ENCODE results near the gene PPP2R2D.
A peak's percentile ranks its signal among the peaks of the same experiment; 100 is the strongest.
"Not testable (repeated sequence)": the region's sequence is repeated elsewhere in the genome, so short reads cannot be mapped to it uniquely, and the experiment has no call there.

The PPP2R2D gene

GRCh38 chr10:131982796-131983195 lies 82.0 kb downstream of the PPP2R2D start:
- Mint-ChIP-seq H3K9me3 (no peaks in the 10 kb centered on the region), H3K4me3 (peak overlapping the region; percentile 74), H3K36me3 (peaks cover 52% of the 10 kb centered on the region), H3K27ac (peak overlapping the region; percentile 72), H3K4me1 (peaks cover 25% of the 10 kb centered on the region)
- DNase-seq (ENCODE audit: low spot score in 2 of 2) (no peak), ATAC-seq (no peak)

DNA sequence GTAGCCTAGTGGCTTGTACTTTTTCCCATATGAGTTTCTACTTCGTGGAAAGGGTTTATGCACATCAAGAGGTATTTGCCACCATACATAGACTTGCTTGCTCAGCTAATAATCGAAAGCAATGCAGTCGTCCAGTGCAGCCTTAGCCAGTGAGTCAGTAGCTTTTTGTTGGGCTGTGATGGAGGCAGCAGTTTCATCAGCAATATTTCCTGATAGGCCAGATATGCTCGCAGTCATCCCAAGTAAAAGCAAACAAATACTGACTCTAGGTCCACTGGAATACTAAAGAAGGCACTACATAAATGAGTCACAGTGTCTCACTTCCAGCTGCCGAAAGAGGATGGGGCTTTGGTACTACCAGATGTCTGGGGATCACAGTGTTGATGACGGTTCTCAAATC lies 83.0 kb downstream of the PPP2R2D start:
- ATAC-seq (no peak), DNase-seq (ENCODE audit: low spot score in 2 of 2) (no peak)
- Mint-ChIP-seq H3K27ac (no peak overlapping the region), H3K36me3 (peaks cover 42% of the 10 kb centered on the region), H3K9me3 (no peaks in the 10 kb centered on the region), H3K4me1 (peaks cover 15% of the 10 kb centered on the region), H3K4me3 (peak overlapping the region; percentile 74)

DNA sequence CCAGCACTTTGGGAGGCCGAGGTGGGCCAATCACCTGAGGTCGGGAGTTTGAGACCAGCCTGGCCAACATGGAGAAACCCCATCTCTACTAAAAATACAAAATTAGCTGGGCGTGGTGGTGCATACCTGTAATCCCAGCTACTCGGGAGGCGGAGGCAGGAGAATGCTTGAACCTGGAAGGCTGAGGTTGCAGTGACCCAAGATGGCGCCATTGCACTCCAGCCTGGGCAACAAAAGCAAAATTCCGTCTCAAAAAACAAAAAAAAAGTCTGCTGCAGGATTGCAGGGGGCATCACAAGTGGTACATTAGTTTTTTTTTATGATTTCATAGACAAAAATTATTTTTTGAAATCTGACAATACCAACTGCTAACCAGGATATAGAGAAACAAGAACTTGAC lies 86.0 kb downstream of the PPP2R2D start:
- DNase-seq (ENCODE audit: low spot score in 2 of 2); H3K4me1 Mint-ChIP-seq; H3K9me3 Mint-ChIP-seq; H3K4me3 Mint-ChIP-seq; H3K27ac Mint-ChIP-seq; ATAC-seq: not testable (repeated sequence)
- H3K36me3 Mint-ChIP-seq: peaks cover 11% of the 10 kb centered on the region

- not testable (repeated sequence) for ATAC-seq; H3K36me3 Mint-ChIP-seq; H3K9me3 Mint-ChIP-seq; H3K4me1 Mint-ChIP-seq; H3K4me3 Mint-ChIP-seq; H3K27ac Mint-ChIP-seq; DNase-seq (ENCODE audit: low spot score in 2 of 2)
These were observed 86.5 kb downstream of the PPP2R2D start for GRCh38 chr10:131987301-131987700.

GRCh38 chr10:131987786-131988185 lies 87.0 kb downstream of the PPP2R2D start:
- not testable (repeated sequence) for H3K4me3 Mint-ChIP-seq; H3K36me3 Mint-ChIP-seq; H3K4me1 Mint-ChIP-seq; H3K27ac Mint-ChIP-seq; H3K9me3 Mint-ChIP-seq; DNase-seq (ENCODE audit: low spot score in 2 of 2); ATAC-seq

GRCh38 chr10:131991726-131992125 lies 90.9 kb downstream of the PPP2R2D start:
- H3K9me3 Mint-ChIP-seq: no peaks in the 10 kb centered on the region
- no peak for ATAC-seq
- H3K4me1 Mint-ChIP-seq: no peaks in the 10 kb centered on the region

GRCh38 chr10:131993275-131993674 lies 92.5 kb downstream of the PPP2R2D start:
- Mint-ChIP-seq H3K4me3 (no peak overlapping the region), H3K4me1 (no peaks in the 10 kb centered on the region), H3K9me3 (no peaks in the 10 kb centered on the region), H3K36me3 (no peaks in the 10 kb centered on the region), H3K27ac (no peak overlapping the region)
- DNase-seq (ENCODE audit: low spot score in 2 of 2) (no peak), ATAC-seq (no peak)

More at GRCh38 chr10:131991726-131992125, 90.9 kb downstream of the PPP2R2D start:
- no peak for DNase-seq (ENCODE audit: low spot score in 2 of 2)
- Mint-ChIP-seq H3K36me3 (no peaks in the 10 kb centered on the region), H3K27ac (no peak overlapping the region), H3K4me3 (no peak overlapping the region)

DNA sequence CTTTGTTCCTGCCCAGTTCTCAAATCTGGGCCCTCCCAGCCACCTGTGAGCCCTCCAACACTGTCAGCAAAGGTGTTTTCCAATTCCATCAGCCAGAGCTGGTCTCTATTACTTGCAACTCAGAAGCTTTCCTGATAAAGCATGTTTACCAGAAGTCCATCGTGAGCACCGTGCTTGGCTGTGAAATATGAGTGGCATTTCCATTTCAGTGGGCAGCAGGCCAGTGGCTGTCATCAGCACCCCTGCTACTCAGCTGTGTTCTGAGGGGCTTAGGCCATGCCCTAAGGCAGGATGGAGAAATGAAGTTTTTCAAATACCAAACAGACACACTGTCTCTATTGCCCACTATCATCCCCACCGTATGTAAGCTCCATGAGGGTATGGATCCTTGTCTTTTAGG lies 93.6 kb downstream of the PPP2R2D start:
- no peak for ATAC-seq
- no peaks in the 10 kb centered on the region for H3K36me3 Mint-ChIP-seq
- H3K4me1 Mint-ChIP-seq: no peaks in the 10 kb centered on the region
- DNase-seq (ENCODE audit: low spot score in 2 of 2): no peak
- no peak overlapping the region for H3K4me3 Mint-ChIP-seq
- H3K27ac Mint-ChIP-seq: no peak overlapping the region
- no peaks in the 10 kb centered on the region for H3K9me3 Mint-ChIP-seq

- ATAC-seq (no peak), DNase-seq (ENCODE audit: low spot score in 2 of 2) (no peak)
- H3K9me3 Mint-ChIP-seq: no peaks in the 10 kb centered on the region
- H3K4me1 Mint-ChIP-seq: no peaks in the 10 kb centered on the region
- no peak overlapping the region for H3K4me3 Mint-ChIP-seq
- H3K36me3 Mint-ChIP-seq: no peaks in the 10 kb centered on the region
- peak overlapping the region; percentile 24 for H3K27ac Mint-ChIP-seq
These were observed 95.9 kb downstream of the PPP2R2D start for GRCh38 chr10:131996466-131997365.

GRCh38 chr10:131997366-131998049 lies 96.7 kb downstream of the PPP2R2D start:
- Mint-ChIP-seq H3K36me3 (no peaks in the 10 kb centered on the region), H3K9me3 (no peaks in the 10 kb centered on the region), H3K4me3 (no peak overlapping the region), H3K27ac (peak overlapping the region; percentile 35), H3K4me1 (peaks cover 6% of the 10 kb centered on the region)
- DNase-seq (ENCODE audit: low spot score in 2 of 2) (no peak), ATAC-seq (no peak)

DNA sequence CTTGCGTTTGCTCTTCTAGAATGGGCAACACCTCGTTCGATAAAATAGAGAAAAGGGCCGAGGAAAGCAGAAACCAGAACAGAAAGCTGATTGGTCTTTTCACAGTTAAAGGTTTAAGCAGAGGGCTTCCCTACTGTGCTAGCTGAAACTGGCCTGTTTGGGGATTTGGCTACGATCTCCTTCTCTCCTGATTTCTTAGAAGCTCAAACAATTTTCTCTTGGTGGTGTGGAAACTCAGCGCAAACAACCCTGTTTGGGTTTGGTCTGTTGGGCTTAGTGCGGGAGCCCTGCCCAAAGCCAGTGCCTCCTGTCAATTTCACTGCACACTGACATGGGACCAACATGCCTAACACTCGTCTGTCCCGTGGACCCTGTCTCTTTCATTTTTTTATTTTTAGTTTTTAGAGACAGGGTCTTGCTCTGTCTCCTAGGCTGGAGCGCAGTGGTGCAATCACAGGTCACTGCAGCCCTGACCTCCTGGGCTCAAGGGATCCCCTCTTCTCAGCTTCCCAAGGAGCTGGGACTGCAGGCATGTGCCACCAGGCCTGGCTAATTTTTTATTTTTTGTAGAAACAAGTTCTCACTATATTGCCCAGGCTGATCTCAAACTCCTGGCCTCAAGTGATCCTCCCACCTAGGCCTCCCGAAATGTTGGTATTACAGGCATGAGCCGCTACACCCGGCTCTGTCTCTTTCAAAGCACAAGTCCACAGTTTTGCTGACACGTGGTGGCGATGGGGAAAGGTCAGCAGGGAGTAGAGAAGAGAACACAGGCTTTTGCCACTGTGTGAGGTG lies 97.4 kb downstream of the PPP2R2D start:
- DNase-seq (ENCODE audit: low spot score in 2 of 2): no peak
- ATAC-seq: no peak
- Mint-ChIP-seq H3K4me1 (peaks cover 6% of the 10 kb centered on the region), H3K4me3 (no peak overlapping the region), H3K9me3 (no peaks in the 10 kb centered on the region), H3K36me3 (no peaks in the 10 kb centered on the region), H3K27ac (peak overlapping the region; percentile 35)

- peaks cover 6% of the 10 kb centered on the region for H3K4me1 Mint-ChIP-seq
- ATAC-seq: no peak
- H3K27ac Mint-ChIP-seq: no peak overlapping the region
- H3K36me3 Mint-ChIP-seq: no peaks in the 10 kb centered on the region
- no peak overlapping the region for H3K4me3 Mint-ChIP-seq
- H3K9me3 Mint-ChIP-seq: no peaks in the 10 kb centered on the region
- no peak for DNase-seq (ENCODE audit: low spot score in 2 of 2)
These were observed 98.3 kb downstream of the PPP2R2D start for GRCh38 chr10:131998845-131999681.

GRCh38 chr10:132001238-132001972 lies 100.6 kb downstream of the PPP2R2D start:
- DNase-seq (ENCODE audit: low spot score in 2 of 2) (no peak), ATAC-seq (peak; percentile 68)
- Mint-ChIP-seq H3K4me3 (no peak overlapping the region), H3K4me1 (peaks cover 6% of the 10 kb centered on the region), H3K27ac (no peak overlapping the region), H3K9me3 (no peaks in the 10 kb centered on the region), H3K36me3 (no peaks in the 10 kb centered on the region)

GRCh38 chr10:132002004-132002403 lies 101.2 kb downstream of the PPP2R2D start:
- Mint-ChIP-seq H3K4me3 (no peak overlapping the region), H3K9me3 (no peaks in the 10 kb centered on the region), H3K36me3 (no peaks in the 10 kb centered on the region), H3K27ac (no peak overlapping the region), H3K4me1 (peaks cover 6% of the 10 kb centered on the region)
- DNase-seq (ENCODE audit: low spot score in 2 of 2) (no peak), ATAC-seq (no peak)
